Glomerular endothelial cell (primary cell): Measurements from ENCODE around the gene MYO1D. TPM values are rescaled to one million over a fixed set of nuclear protein-coding genes. Genes with fewer than 3 reads are reported as not detected.

Experiments used
- DNase-seq: peaks from one replicate; pipeline ENCODE4 v3.0.0-alpha.2; 2011; ENCODE audit warnings: low read depth, low spot score; ENCODE audit errors: extremely low read depth
- total RNA-seq: library from RNA; depleted of rRNA; stranded (reverse); fragments of >200 nt; gene quantifications from 2 replicates; pipeline ENCODE4 v1.2.3, GENCODE V29; 2015

The MYO1D gene
- total RNA-seq, 1 donor from 2014 or later: 73.7 TPM

GRCh38 chr17:32859857-32860525, 16.9 kb downstream of the MYO1D start:
- DNase-seq: no peak

GRCh38 chr17:32855620-32856019, 21.3 kb downstream of the MYO1D start:
- no peak for DNase-seq

- no peak for DNase-seq
These were observed 22.0 kb downstream of the MYO1D start for GRCh38 chr17:32854832-32855389.

- no peak for DNase-seq
These were observed 22.7 kb downstream of the MYO1D start for GRCh38 chr17:32854207-32854606.

- no peak for DNase-seq
These were observed 24.1 kb downstream of the MYO1D start for GRCh38 chr17:32852811-32853210.

- no peak for DNase-seq
These were observed 27.0 kb downstream of the MYO1D start for GRCh38 chr17:32849879-32850278.

- no peak for DNase-seq
These were observed 28.9 kb downstream of the MYO1D start for GRCh38 chr17:32847977-32848376.

GRCh38 chr17:32846143-32846542, 30.8 kb downstream of the MYO1D start:
- no peak for DNase-seq

GRCh38 chr17:32840241-32840640, 36.7 kb downstream of the MYO1D start:
- no peak for DNase-seq

- no peak for DNase-seq
These were observed 40.4 kb downstream of the MYO1D start for GRCh38 chr17:32836527-32836926.

GRCh38 chr17:32835291-32835761, 41.6 kb downstream of the MYO1D start:
- no peak for DNase-seq

GRCh38 chr17:32834104-32834503, 42.8 kb downstream of the MYO1D start:
- DNase-seq: no peak

GRCh38 chr17:32833526-32833925, 43.4 kb downstream of the MYO1D start:
- DNase-seq: no peak

- no peak for DNase-seq
These were observed 43.8 kb downstream of the MYO1D start for GRCh38 chr17:32833076-32833475.

GRCh38 chr17:32831627-32832243, 45.2 kb downstream of the MYO1D start:
- DNase-seq: no peak

GRCh38 chr17:32831223-32831622, 45.7 kb downstream of the MYO1D start:
- DNase-seq: no peak

GRCh38 chr17:32828822-32829221, 48.1 kb downstream of the MYO1D start:
- DNase-seq: no peak

GRCh38 chr17:32827227-32827626, 49.7 kb downstream of the MYO1D start:
- DNase-seq: no peak

- no peak for DNase-seq
These were observed 50.8 kb downstream of the MYO1D start for GRCh38 chr17:32826076-32826475.

- DNase-seq: no peak
These were observed 52.6 kb downstream of the MYO1D start for GRCh38 chr17:32824334-32824733.

GRCh38 chr17:32822996-32823395, 53.9 kb downstream of the MYO1D start:
- no peak for DNase-seq
